ENCODE data around the gene MIEF1.

MIEF1 gene

GRCh38 chr22:39469326-39469680 is 32.8 kb upstream of the MIEF1 start:
- Histone ChIP-seq H3K18ac (ENCODE audit: low read length) (peak overlapping the region; percentile 59), H3K4me1 (ENCODE audit: control insufficient read depth in 2 of 2, insufficient read depth in 1 of 2, low read depth in 1 of 2, low read length in 2 of 2) (peaks cover 43 to 45% of the 10 kb centered on the region in 2 donors), H2BK120ac (ENCODE audit: low read depth, low read length) (peak overlapping the region; percentile 82), H3K4ac (ENCODE audit: low read length) (no peak overlapping the region), H2BK15ac (ENCODE audit: low read length) (peak overlapping the region; percentile 86), H2AFZ (ENCODE audit: low read length) (no peak overlapping the region), H3K27me3 (ENCODE audit: control insufficient read depth in 3 of 3, insufficient read depth in 3 of 3, low read depth in 1 of 3, low read length in 3 of 3) (no peaks in the 10 kb centered on the region), H2AK5ac (ENCODE audit: low read depth, low read length) (peak overlapping the region; percentile 43), H4K8ac (ENCODE audit: low read depth, low read length) (no peak overlapping the region), H3K79me1 (ENCODE audit: low read depth, low read length) (peaks cover 13% of the 10 kb centered on the region), H3K4me2 (ENCODE audit: insufficient read depth, low read length, poor library complexity, severe bottlenecking) (no peak overlapping the region), H3K23ac (ENCODE audit: low read depth, low read length, poor library complexity) (no peak overlapping the region), H4K91ac (ENCODE audit: low read depth, low read length, poor library complexity) (no peak overlapping the region), H3K4me3 (ENCODE audit: low read length in 2 of 2) (no peak overlapping the region), H3K27ac (replicated peaks; ENCODE audit: low read length) (peak overlapping the region; percentile 20), H3K14ac (ENCODE audit: low read length) (no peak overlapping the region), H3K9me3 (replicated peaks in 1 of 2; ENCODE audit: control insufficient read depth in 2 of 2, insufficient read depth in 1 of 2, low read depth in 1 of 2, low read length in 2 of 2) (no peaks in the 10 kb centered on the region), H2BK12ac (ENCODE audit: low read length) (peak overlapping the region; percentile 75), H3K9ac (ENCODE audit: low read depth, low read length, poor library complexity) (peak overlapping the region; percentile 66), H3K36me3 (replicated peaks in 1 of 2; ENCODE audit: control insufficient read depth in 2 of 2, insufficient read depth in 2 of 2, low read length in 2 of 2) (no peaks in the 10 kb centered on the region), H2BK5ac (ENCODE audit: low read length) (peak overlapping the region; percentile 79)
- no peak for DNase-seq (ENCODE audit: low spot score)
- WGBS, 2 donors (ENCODE audit: extremely low coverage in 2 of 2, insufficient read length in 2 of 2, insufficient replicate concordance in 1 of 2), result no CpG with 5 or more reads among the region's 6 CpGs

GRCh38 chr22:39469681-39470450 is 32.2 kb upstream of the MIEF1 start:
- Histone ChIP-seq H3K4me1 (ENCODE audit: control insufficient read depth in 2 of 2, insufficient read depth in 1 of 2, low read depth in 1 of 2, low read length in 2 of 2) (peaks cover 46 to 51% of the 10 kb centered on the region in 2 donors), H3K9ac (ENCODE audit: low read depth, low read length, poor library complexity) (peak overlapping the region; percentile 56), H2AFZ (ENCODE audit: low read length) (no peak overlapping the region), H2BK120ac (ENCODE audit: low read depth, low read length) (peak overlapping the region; percentile 82), H4K91ac (ENCODE audit: low read depth, low read length, poor library complexity) (peak overlapping the region; percentile 75), H3K4ac (ENCODE audit: low read length) (no peak overlapping the region), H3K36me3 (replicated peaks in 1 of 2; ENCODE audit: control insufficient read depth in 2 of 2, insufficient read depth in 2 of 2, low read length in 2 of 2) (no peaks in the 10 kb centered on the region), H2AK5ac (ENCODE audit: low read depth, low read length) (peak overlapping the region; percentile 43), H2BK15ac (ENCODE audit: low read length) (peak overlapping the region; percentile 86), H3K23ac (ENCODE audit: low read depth, low read length, poor library complexity) (peak overlapping the region; percentile 32), H3K9me3 (replicated peaks in 1 of 2; ENCODE audit: control insufficient read depth in 2 of 2, insufficient read depth in 1 of 2, low read depth in 1 of 2, low read length in 2 of 2) (no peaks in the 10 kb centered on the region), H3K4me2 (ENCODE audit: insufficient read depth, low read length, poor library complexity, severe bottlenecking) (no peak overlapping the region), H3K18ac (ENCODE audit: low read length) (peak overlapping the region; percentile 53), H2BK5ac (ENCODE audit: low read length) (peak overlapping the region; percentile 79), H3K27me3 (ENCODE audit: control insufficient read depth in 3 of 3, insufficient read depth in 3 of 3, low read depth in 1 of 3, low read length in 3 of 3) (no peaks in the 10 kb centered on the region), H2BK12ac (ENCODE audit: low read length) (peak overlapping the region; percentile 88), H3K4me3 (ENCODE audit: low read length in 2 of 2) (no peak overlapping the region), H4K8ac (ENCODE audit: low read depth, low read length) (no peak overlapping the region), H3K79me1 (ENCODE audit: low read depth, low read length) (peaks cover 14% of the 10 kb centered on the region), H3K27ac (replicated peaks; ENCODE audit: low read length) (peak overlapping the region; percentile 42), H3K14ac (ENCODE audit: low read length) (peak overlapping the region; percentile 49)
- WGBS, 2 donors (ENCODE audit: extremely low coverage in 2 of 2, insufficient read length in 2 of 2, insufficient replicate concordance in 1 of 2), result no CpG with 5 or more reads among the region's 26 CpGs
- DNase-seq (ENCODE audit: low spot score), result no peak

DNA sequence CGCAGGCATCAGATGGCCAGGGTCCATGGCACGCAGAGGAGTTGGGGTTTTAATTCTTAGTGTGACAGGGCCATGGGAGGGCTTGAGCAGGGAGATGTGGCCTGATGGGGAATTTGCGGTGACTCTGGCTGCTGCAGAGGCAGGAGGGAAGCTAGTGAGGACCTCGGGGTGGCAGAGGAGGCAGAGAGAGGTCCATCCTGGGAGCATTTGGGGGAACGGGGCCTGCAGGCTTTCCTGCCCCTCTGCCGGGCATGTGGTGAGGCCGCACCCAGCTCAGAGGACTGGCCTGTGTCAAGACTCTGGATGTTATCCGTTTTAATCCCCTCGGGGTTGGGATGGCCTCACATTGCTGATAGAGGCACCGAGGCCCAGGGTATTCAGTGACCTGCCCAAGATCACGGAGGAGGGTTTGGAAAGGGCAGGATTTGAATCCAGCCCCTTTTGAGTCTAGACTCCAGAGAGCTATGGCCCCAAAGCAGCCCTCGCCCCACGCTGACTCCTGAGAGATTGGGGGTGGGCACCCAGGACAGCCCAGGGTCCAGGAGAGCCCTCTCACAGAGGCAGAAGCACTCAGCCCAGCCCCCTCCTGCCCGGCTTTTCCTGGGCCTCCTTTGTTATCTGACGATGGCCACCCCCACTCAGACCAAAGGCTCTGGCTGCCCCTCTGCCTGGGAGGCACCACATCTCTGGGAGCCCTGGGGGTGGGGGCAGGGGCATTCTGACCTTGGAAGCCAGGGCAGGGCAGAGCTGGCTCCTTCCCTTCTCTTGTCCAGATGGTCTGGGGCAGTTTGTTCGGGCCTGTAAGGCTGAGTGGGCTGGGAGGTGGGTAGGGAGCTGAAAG is 31.4 kb upstream of the MIEF1 start:
- peaks cover 47 to 49% of the 10 kb centered on the region in 2 donors for H3K4me1 ChIP-seq (ENCODE audit: control insufficient read depth in 2 of 2, insufficient read depth in 1 of 2, low read depth in 1 of 2, low read length in 2 of 2)
- H3K18ac ChIP-seq (ENCODE audit: low read length), result peak overlapping the region; percentile 79
- peaks cover 14% of the 10 kb centered on the region for H3K79me1 ChIP-seq (ENCODE audit: low read depth, low read length)
- H3K14ac ChIP-seq (ENCODE audit: low read length), result peak overlapping the region; percentile 49
- no peak overlapping the region for H4K8ac ChIP-seq (ENCODE audit: low read depth, low read length)
- H4K91ac ChIP-seq (ENCODE audit: low read depth, low read length, poor library complexity), result peak overlapping the region; percentile 75
- H2BK5ac ChIP-seq (ENCODE audit: low read length), result peak overlapping the region; percentile 79
- peak overlapping the region; percentile 32 for H3K23ac ChIP-seq (ENCODE audit: low read depth, low read length, poor library complexity)
- no peak overlapping the region for H3K4me2 ChIP-seq (ENCODE audit: insufficient read depth, low read length, poor library complexity, severe bottlenecking)
- H2AFZ ChIP-seq (ENCODE audit: low read length), result peak overlapping the region; percentile 64
- peak overlapping the region; percentile 82 for H2BK120ac ChIP-seq (ENCODE audit: low read depth, low read length)
- peak overlapping the region; percentile 86 for H2BK15ac ChIP-seq (ENCODE audit: low read length)
- H3K27ac ChIP-seq (replicated peaks; ENCODE audit: low read length), result peak overlapping the region; percentile 42
- H3K36me3 ChIP-seq (replicated peaks in 1 of 2; ENCODE audit: control insufficient read depth in 2 of 2, insufficient read depth in 2 of 2, low read length in 2 of 2), result no peaks in the 10 kb centered on the region
- no CpG with 5 or more reads among the region's 16 CpGs for WGBS, 2 donors (ENCODE audit: extremely low coverage in 2 of 2, insufficient read length in 2 of 2, insufficient replicate concordance in 1 of 2)
- peak overlapping the region; percentile 88 for H2BK12ac ChIP-seq (ENCODE audit: low read length)
- no peaks in the 10 kb centered on the region for H3K9me3 ChIP-seq (replicated peaks in 1 of 2; ENCODE audit: control insufficient read depth in 2 of 2, insufficient read depth in 1 of 2, low read depth in 1 of 2, low read length in 2 of 2)
- no peak for DNase-seq (ENCODE audit: low spot score)
- H2AK5ac ChIP-seq (ENCODE audit: low read depth, low read length), result peak overlapping the region; percentile 43
- no peak overlapping the region for H3K4ac ChIP-seq (ENCODE audit: low read length)
- peak overlapping the region; percentile 56 for H3K9ac ChIP-seq (ENCODE audit: low read depth, low read length, poor library complexity)
- no peak overlapping the region for H3K4me3 ChIP-seq (ENCODE audit: low read length in 2 of 2)
- no peaks in the 10 kb centered on the region for H3K27me3 ChIP-seq (ENCODE audit: control insufficient read depth in 3 of 3, insufficient read depth in 3 of 3, low read depth in 1 of 3, low read length in 3 of 3)

Data from neuronal stem cell (in vitro differentiated cells).